AG09319 (cell line): ENCODE measurements around the gene PPP1R27.
A peak's percentile ranks its signal among the peaks of the same experiment; 100 is the strongest.

Experiments used
- DNase-seq: peaks from one replicate; pipeline ENCODE4 v3.0.0-alpha.2; 2010; ENCODE audit warnings: low read depth; ENCODE audit errors: extremely low read depth
- CTCF ChIP-seq: IDR thresholded peaks from 2 replicates; pipeline ENCODE4 v1.5.1; 2011; ENCODE audit warnings: low read depth, mild to moderate bottlenecking, inconsistent platforms, low read length, moderate library complexity

The PPP1R27 gene

GRCh38 chr17:81866440-81867169 is 31.8 kb upstream of the PPP1R27 start:
- DNase-seq = no peak
- no peak for TF ChIP-seq CTCF

GRCh38 chr17:81865733-81866439 is 31.0 kb upstream of the PPP1R27 start:
- TF ChIP-seq CTCF = no peak
- DNase-seq = no peak

- no peak for TF ChIP-seq CTCF
- DNase-seq = no peak
Observed at GRCh38 chr17:81865358-81865732, 30.5 kb upstream of the PPP1R27 start.

GRCh38 chr17:81863833-81864768 is 29.3 kb upstream of the PPP1R27 start:
- DNase-seq = no peak
- no peak for TF ChIP-seq CTCF

- TF ChIP-seq CTCF = no peak
- DNase-seq = no peak
Observed at GRCh38 chr17:81863123-81863675, 28.3 kb upstream of the PPP1R27 start.

GRCh38 chr17:81860756-81861568 is 26.1 kb upstream of the PPP1R27 start:
- DNase-seq = peak; percentile 100
- no peak for TF ChIP-seq CTCF
